NCI-H2081 treated with DMSO at 0.1 percent for 48 hours (cell line): ENCODE data around the gene THOC6.
"Not testable (repeated sequence)": the region's sequence is repeated elsewhere in the genome, so short reads cannot be mapped to it uniquely, and the experiment has no call there.

Source experiments
- DNase-seq: peaks from one replicate; lab custom pipeline; 2025; lab: John Stamatoyannopoulos, UW

The THOC6 gene

DNA sequence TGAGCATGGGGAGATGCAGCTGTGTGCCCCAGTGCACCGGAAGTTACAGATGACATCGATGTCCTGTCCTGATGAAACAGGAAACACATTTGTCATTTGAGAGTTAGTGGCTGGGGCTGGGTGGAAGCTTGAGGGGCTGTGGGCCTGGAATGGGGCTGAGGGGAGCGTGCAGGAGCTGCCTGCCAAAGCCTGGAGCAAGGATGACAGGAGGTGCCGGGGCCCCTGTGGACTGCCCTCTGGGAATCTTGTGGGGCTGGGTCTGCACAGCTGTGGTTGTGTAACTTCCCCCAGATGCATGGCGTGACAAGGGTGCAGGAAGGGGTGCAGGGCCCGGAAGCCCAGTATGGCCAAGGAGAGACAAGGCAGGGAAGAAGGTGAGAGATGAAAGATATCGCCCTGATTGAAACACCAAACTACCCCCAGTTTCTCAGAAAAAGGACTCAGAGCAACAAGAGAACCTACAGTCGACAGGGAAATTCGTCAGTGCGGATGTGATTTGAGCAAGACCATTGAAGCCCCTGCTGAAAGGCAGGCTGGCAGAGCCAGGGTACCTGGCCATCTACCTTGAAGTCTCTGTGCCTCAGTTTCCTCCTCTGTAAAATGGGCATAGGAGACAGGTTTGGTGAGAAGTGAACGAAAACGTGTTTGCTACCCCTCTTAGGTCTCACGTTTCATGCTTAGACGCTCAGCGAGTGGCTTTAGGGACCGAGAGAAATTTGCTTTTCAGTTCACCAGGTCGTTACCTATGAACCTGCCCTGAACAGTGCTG, 31.3 kb downstream of the THOC6 start:
- DNase-seq: no peak

DNA sequence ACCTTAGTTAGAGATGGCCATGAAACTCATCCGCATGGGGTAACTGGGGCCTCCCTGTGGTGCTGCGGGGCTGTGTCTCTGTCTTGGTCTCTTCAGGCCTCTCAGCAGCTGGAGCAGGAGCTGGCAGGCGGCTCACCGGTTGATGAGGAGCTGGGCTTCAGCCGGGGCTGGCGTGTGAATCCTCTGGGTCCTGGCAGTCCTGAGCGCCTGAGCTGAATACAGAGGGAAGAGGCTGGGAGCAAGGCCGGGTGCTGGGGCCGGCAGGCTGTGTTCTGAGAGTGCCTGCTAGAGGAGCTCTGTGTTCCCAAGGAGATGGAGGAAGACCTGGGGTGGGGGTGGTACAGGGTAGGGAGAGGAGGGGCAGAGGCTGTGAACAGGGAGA, 31.9 kb downstream of the THOC6 start:
- DNase-seq: not testable (repeated sequence)

DNA sequence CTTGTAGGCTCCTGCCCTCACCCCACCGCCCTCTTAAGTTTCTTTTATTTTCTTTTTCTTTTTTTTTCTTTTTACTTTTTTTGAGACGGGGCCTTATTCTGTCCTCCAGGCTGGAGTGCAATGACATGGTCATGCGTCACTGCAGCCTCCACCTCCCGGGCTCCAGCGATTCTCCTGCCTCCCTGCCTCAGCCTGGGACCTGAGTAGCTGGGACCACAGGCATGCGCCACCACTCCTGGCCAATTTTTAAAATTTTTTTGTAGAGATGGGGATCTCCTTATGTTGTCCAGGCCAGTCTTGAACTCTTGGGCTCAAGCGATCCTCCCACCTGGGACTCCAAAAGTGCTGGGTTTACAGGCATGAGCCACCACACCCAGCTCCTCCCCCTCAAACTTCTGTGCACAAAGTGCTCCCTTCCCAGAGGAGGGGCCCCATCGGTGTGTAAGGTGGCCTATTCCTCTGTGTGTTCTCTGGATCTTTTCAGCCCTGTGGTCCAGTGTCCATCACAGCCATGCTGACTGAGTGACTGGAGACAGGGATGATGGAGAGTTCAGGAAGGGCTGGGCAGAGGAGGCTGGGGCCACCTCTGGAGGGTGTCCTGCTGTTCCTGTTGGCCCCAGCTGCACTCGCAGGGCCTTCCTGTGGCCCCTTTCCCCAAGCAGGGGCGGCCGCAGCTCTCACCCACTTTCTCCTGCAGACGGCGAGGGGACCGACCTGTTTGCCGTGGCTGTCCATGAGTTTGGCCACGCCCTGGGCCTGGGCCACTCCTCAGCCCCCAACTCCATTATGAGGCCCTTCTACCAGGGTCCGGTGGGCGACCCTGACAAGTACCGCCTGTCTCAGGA, 32.7 kb downstream of the THOC6 start:
- DNase-seq: no peak

DNA sequence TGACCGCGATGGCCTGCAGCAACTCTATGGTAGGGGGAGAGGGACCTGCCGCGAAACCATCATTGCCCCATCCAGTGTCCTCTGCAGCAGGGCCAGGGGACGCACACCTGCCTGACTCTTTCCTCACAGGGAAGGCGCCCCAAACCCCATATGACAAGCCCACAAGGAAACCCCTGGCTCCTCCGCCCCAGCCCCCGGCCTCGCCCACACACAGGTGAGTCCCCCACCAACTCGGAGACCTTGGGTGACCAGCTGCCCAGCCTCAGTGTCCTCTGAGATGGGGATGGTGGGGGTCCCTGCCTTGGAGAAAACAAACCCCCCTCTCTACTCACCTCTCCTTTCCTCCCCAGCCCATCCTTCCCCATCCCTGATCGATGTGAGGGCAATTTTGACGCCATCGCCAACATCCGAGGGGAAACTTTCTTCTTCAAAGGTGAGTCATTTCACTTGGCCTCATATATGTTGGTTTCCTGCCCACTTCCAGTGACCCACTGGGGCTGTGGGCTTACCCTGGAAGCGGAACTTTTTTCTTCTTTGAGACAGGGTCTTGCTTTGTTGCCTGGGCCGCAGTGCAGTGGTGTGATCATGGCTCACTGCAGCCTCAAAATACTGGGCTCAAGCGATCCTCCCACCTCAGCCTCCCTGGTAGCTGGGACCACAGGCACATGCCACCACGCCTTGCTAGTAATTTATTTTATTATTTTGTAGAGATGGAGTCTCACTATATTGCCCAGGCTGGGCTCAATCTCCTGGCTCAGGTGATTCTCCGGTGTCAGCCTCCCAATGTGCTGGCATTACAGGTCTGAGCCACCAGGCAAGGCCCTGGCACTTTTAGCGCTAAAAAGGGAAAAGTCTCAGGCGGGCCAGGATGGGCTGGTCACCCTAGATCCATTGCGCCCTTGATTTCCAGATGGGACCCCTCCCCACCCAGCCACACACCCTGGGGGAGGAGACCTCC, 33.6 kb downstream of the THOC6 start:
- DNase-seq: no peak

DNA sequence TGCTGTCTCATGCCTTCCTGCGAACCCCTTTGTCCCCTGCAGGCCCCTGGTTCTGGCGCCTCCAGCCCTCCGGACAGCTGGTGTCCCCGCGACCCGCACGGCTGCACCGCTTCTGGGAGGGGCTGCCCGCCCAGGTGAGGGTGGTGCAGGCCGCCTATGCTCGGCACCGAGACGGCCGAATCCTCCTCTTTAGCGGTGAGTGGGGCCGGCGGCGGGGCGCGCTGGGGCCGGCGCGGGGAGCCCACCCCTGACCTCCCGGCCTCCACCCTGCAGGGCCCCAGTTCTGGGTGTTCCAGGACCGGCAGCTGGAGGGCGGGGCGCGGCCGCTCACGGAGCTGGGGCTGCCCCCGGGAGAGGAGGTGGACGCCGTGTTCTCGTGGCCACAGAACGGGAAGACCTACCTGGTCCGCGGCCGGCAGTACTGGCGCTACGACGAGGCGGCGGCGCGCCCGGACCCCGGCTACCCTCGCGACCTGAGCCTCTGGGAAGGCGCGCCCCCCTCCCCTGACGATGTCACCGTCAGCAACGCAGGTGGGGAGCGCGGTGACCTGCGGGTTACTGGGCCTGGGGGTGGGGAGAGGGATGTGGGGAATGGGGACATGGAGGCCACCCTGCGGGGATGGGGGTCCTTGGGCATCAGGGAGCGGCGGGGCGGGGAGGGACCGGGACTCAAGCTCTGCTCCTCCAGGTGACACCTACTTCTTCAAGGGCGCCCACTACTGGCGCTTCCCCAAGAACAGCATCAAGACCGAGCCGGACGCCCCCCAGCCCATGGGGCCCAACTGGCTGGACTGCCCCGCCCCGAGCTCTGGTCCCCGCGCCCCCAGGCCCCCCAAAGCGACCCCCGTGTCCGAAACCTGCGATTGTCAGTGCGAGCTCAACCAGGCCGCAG, 34.5 kb downstream of the THOC6 start:
- no peak for DNase-seq

DNA sequence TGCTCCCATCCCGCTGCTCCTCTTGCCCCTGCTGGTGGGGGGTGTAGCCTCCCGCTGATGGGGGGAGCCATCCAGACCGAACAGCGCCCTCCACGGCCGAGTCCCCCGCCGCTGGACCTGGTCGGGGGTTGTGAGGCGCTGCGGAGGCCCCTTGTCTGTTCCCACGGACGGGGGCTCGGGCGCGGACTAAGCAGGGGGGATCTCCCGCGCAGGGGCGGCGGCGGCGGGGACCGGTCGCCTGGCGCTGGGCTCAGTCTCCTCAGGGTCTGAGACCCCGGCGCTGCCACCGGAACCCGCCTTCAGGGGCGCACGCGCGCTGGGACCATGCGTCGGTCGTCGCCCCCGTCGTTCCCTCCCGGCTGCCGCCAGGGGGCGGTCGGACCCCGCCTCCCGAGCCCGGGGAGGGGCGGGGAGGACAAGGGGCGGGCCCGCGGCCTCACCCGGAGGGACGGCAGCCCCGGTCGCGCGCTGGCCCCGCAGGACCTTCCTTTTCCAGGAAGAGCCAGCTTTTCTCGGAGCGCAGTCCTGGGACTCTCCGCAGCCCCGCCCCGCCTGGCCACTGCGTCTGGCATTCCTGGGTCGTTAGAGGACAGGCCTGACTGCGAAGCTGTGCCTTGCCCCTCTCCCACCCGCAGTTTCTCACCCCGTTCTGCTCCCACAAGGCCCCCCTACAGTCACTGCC, 35.3 kb downstream of the THOC6 start:
- no peak for DNase-seq

DNA sequence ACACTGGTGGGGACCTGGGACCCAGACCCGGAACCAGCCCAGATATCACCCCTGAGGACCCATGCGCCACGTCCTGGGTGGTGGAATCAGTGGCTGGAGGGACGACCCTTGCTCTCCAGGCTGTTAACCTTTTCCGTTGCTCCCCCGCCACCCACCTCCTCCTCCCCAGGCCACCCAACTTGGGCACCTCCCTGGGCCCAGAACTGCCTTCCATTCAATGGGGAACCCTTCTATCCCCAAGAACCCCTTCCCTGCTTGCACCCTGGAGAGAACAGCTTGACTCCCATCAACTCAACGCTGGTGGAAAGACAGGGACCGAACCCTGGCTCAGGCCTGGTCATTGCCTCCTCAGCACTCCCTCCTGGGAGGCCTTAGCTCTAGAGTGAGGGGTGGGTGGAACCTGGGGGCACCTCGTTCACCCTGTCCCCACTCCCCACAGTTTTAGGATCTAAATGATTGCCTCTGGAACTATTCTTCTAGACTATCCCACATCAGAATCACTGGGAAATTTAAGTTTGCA, 35.9 kb downstream of the THOC6 start:
- no peak for DNase-seq

DNA sequence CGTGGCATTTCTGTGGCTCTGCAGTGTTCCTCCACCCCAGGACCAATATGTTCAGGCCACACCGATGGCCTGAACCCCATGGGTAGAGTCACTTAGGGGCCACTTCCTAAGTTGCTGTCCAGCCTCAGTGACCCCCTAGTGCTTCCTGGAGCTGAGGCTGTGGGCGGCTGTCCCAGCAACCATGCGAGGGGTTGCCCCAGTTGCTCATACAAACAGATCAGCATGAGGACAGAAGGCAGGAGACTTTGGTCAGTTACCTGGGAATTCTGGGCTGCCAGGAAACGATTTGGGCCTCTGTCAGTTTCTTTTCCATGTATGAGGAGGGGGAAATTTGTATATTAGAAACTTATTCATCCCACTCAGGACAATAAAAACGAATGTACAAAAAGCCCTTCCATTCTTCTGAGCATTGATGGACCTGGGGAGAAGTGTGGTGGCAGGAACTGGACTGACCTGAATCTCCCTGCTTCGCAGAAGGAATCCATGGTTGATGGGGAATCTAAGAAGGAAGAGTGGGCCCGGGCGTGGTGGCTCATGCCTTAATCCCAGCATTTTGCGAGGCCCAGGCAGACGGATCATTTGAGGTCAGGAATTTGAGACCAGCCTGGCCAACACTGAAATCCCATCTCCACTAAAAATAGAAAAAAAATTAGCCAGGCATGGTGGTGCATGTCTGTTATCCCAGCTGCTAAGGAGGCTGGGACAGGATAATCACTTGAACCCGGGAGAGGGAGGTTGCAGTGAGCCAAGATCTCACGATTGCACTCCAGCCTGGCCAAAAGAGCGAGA, 36.7 kb downstream of the THOC6 start:
- DNase-seq: no peak

DNA sequence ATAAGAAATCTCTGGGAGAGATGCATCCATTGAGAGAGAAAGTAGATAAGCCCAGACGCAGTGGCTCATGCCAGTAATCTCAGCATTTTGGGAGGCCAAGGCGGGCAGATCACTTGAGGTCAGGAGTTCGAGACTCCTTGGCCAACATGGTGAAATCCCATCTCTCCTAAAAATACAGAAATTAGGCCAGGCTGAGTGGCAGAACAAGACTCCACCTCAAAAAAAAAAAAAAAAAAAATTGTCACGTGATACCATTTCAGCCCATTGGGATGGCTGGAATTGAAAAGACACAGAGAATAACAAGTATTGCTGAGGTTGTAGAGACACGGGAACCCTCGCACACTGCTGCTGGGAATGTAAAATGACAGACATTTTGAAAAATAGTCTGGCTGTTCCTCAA, 38.7 kb downstream of the THOC6 start:
- DNase-seq: no peak

DNA sequence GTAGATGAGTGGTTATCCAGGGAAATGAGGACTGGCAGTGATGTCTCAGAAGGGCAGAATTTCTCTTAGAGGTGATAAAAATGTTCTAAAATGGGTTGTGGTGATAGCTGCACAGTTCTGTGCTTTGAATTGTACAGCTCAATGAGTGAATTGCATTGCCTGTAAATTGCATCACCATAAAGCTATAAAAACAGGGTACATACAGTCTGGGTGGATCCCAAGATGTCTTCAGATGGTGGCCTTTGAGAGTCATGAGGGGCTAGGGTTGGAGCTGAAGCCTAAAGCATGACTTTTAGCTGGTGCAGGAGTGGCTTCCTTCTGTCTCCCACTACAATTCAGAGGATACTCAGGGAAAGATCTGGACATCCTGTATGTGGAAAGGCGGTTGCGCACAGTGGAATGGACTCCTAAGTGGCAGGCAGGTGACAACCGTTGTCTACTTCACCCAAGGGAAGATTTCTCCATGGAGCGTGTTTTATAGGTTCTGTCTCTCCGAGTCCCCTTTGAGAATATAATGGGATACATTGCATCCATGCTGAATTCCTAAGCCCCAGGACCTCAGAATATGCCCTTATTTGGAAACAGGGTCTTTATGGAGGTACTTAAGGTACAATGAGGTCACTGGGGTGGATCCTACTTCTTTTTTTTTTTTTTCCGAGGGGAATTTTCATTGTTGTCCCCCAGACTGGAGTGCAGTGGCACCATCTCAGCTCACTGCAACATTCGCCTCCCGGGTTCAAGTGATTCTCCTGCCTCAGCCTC, 40.0 kb downstream of the THOC6 start:
- no peak for DNase-seq

DNA sequence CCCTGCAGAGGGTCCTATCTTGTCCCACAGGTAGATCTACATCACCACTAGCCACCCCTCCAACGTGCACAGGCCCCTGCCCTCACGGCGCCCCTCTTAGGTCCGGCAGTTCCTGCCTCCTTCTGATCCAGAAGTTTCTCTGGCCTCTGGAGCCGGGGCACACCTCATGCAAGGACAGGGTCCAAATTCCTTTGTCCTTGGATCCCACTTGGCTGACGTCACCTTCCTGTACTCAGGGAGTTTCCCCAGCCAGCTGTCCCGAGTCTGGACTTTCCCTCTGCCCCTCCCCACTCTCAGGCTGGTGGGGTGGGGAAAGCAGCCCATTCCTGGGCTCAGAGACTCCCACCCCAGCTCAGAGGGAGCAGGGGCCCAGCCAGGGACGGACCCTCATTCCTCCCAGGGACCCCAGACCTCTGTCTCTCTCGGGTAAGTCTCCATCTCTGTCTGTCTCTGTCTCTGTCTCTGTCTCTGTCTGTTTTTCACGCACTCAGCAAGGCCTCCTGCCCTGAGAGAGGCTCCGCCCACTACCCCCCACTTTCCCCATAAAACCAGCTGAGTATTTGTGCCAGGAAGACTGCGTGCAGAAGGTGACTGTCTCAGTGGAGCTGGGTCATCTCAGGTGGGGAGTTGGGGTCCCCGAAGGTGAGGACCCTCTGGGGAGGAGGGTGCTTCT, 41.4 kb downstream of the THOC6 start, which contains the start of gene IL32:
Gene IL32 (plus strand): TSS at position 572 of the 673 bp plus-strand sequence. CDS start 172 bp downstream, outside the sequence.
- DNase-seq: no peak

DNA sequence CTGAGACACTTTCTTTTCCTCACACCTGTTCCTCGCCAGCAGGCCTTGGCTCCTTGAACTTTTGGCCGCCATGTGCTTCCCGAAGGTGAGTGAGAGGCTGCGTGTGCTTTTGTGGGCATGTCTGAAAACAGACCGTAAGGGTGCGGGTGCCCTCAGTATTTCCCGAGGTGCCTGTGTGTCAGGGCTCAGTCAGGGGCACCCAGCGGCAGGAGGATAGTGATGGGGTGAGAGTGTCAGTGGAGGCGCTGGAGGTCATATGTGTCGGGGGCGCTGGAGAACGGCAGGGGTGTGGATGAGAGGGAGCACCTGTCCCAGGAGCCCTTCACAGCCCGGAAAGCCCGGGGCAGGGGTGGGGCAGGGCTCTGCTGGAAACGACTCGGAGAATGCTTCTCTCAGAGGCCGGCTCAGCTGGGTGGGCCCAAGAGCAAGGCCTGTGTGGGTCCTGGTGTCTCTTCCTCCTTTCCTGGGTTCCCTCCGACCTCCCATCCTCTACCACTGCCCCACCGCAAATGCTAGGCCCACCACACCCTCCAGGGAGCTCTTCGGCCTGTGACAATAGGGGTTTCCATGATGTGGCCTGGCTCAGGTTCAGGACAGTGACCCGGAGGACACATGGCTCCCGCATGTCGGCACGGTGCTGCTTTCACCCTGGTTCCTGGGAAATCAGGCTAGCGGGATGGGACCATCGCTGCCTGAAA, 42.1 kb downstream of the THOC6 start:
- no peak for DNase-seq

DNA sequence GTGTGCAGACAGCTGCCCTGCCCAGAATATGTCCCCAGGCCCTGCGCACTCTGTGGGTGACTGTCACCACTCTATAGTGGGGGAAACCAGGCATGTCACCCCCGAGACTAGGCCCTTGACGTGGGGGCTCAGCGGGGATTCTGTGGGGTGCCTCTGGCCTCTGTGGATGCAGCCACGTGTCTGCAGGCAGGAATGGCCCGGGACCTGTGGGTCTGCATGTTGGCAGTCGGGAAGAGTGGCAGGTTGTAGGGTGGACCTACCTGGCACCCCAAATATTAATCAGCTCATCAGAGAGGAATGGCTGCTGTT, 42.6 kb downstream of the THOC6 start:
- no peak for DNase-seq

DNA sequence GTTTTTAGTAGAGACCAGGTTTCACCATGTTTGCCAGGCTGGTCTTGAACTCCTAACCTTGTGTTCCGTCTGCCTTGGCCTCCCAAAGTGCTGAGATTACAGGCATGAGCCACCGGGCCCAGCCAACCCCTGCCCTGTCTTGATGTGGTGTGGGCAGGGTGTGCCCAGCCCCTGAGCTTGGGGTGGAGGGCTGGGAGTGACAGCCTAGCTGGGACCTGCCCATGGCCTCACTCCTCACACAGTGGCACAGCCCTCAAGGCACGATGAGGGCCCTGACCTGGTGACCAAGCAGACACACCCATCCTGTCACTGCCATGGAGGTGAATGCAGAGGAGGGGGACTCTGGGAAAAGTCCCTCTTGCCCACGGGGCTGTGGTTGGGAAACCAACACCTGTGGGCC, 44.7 kb downstream of the THOC6 start:
- no peak for DNase-seq

DNA sequence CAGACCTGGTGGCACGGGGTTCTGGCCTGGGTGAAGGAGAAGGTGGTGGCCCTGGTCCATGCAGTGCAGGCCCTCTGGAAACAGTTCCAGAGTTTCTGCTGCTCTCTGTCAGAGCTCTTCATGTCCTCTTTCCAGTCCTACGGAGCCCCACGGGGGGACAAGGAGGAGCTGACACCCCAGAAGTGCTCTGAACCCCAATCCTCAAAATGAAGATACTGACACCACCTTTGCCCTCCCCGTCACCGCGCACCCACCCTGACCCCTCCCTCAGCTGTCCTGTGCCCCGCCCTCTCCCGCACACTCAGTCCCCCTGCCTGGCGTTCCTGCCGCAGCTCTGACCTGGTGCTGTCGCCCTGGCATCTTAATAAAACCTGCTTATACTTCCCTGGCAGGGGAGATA, 45.3 kb downstream of the THOC6 start:
- DNase-seq: not testable (repeated sequence)

DNA sequence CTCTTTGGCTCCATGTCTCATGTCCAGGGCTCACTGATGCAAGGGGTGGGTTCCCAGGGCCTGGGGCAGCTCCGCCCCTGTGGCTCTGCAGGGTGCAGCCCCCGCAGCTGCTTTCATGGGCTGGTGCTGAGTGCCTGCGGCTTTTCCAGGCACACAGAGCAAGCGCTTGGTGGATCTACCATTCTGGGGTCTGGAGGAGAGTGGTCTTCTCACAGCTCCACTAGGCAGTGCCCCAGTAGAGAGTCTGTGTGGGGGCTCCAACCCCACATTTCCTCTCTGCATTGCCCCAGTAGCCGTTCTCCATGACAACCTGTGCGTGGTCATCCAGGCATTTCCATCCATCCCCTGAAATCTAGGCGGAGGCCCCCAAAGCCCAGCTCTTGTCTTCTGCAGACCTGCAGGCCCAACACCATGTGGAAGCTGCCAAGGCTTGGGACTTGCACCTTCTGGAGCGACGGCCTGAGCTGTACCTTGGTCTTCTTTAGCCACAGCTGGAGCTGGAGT, 46.8 kb downstream of the THOC6 start:
- no peak for DNase-seq

DNA sequence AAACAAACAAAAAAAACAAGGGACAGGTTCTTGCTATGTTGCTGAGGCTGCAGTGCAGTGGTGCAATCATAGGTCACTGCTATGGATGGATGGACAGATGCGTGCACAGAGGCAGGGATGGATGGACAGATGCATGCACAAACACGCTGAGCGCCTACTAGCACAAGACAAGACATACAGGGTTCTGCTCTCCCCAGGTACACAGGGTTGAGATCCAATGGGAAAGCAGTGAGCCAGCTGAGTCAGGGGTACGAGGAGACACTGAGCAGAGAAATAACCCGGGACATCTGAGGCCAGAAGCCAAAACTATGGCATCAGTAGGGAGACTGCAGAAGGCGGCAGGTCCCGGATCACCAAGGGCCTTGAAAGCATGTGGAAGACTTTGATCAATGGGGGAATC, 47.8 kb downstream of the THOC6 start:
- DNase-seq: no peak
